Nucleus accumbens (tissue), 56 donors: Measurements from ENCODE around the gene PLEK2.
"Not testable (repeated sequence)": the region's sequence is repeated elsewhere in the genome, so short reads cannot be mapped to it uniquely, and the experiment has no call there.

Source experiments
- DNase-seq, 56 donors: peaks; one replicate each; lab custom pipeline; 2025; lab: John Stamatoyannopoulos, UW

The PLEK2 gene

DNA sequence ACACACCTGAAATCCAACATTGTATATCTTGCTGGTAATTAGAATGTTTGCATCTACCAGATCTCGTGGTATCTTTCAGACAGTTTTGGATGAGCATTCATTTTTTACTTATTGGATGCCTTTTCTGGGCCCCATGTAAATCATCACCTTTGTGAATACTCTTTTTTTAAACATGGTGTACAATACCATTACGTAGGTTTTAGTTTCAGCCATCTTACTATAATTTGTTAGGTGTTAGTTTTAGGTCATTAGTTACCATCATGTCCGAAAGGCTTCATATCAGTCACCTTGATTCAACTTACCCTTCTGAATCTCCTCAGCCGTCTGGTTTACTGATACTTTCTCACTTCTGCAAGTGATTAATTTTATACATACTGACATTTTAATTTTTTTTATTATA, 46.5 kb downstream of the PLEK2 start:
- DNase-seq, result no peak

DNA sequence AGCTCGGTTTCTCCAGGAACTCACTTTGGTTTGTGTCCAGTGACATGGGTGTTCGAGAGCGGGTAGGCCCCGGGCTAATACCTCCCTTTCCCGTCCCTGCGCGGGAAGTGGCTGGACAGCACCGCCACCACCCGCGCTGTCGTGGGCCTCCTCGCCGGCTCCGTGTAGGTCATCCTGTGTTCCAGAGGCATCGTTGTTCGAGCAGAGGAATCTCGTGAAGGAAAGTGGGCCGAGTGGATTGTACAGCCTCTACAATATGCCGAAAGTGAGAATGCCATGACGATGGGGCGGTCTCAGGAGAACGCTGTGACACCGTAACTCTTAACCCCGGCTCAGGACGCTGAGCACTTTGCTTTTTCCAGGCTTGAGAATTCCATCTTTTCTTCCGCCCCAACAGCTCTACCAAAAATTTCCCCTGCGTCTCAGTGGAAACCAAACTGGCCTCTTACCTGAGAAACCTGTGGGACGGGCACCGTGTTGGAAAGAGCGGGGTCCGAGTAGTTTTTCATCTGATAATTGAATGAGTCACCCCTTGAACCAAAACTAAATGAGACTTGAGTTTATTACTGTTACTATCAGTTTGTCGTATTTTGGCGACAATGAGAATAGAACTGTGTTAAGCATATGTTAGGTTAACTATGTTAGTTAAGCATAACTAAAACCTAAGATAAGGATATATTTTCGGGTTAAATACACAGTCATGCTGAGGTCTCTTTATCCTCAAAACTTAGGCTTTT, 51.3 kb downstream of the PLEK2 start:
- DNase-seq, result no peak

DNA sequence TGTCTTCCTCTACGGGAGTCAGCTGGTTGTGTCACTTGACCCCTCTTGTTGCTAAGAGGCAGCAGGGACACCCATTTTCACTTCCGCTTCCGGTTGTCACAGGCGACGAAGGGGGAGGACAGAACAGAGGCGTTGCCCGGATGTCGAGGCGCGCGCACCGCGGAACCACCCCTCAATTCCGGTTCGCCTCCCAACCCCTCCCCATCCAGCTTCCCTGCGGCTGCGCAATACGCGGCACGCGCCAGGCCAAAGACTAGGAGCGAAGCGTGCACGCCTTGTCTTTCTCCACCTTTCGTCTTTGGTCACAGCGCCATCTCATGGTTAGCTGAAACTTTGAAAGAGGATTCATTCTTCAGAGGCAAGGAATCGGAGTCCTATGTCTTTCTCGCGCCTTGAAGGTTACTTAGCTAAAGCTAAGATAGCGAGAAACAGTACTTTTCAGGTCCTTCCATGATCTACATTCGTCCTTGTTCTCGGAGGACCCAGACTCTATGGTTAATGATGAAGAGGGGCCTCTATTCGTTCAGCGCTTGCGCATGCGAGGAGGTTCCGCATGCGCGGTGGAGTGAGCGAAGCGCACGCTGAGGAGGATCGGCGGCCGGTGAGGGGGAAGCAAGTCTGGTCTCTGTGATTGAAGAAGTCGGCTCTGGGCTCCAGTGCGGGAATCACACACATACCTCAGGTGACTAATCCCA, 52.0 kb downstream of the PLEK2 start, which contains the start of the genes ATP6V1D and EIF2S1:
TSS of gene ATP6V1D (minus strand) at position 30 of the 695 bp plus-strand sequence. CDS start 106 bp downstream, outside the sequence.
TSS of gene EIF2S1 (plus strand) at position 554 of the 695 bp plus-strand sequence. CDS start 4,440 bp downstream, outside the sequence.
- peak; percentile 90 to 100 (median 99) for DNase-seq

DNA sequence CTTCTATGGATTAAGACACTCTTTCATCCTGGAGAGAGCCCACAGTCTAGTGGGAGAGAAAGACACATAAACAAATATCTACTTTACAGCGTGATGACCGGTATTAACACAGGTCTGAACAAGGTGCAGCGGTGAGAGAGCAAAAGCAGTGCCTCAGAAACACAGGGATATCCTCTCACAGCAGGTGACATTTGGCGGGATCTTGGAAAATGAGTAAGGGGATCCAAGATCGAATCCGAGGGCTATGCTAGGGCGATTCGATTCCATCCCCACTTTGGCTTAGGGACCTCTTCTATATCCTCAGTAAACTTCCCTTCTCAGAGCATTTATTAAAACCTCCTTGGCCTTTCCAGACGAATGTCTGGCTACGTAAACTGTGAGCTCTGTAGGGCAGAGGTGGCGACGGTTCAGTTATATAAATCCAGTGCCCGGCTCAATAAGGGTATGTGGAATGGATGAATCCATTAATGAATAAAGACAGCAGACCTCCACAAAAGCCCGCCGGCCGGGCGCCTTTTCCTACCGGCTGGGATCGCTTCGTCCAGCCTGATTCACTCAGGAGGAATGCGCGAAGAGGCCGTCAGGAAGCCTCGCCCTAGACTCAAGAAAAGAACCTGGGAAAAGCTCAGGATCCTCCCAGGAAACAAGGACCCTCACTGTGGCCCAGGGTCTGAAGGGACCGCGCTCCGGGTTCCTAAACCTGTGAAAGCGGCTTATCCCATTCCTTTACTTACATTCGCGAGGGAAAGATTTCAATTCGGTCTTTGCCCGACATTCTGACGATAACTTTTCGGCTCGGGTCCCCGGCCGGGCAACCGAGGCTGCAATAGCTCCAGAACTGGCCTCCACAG, 52.8 kb downstream of the PLEK2 start:
- peak in 4 of 56 donors; percentile 54 to 64 (median 59) for DNase-seq

DNA sequence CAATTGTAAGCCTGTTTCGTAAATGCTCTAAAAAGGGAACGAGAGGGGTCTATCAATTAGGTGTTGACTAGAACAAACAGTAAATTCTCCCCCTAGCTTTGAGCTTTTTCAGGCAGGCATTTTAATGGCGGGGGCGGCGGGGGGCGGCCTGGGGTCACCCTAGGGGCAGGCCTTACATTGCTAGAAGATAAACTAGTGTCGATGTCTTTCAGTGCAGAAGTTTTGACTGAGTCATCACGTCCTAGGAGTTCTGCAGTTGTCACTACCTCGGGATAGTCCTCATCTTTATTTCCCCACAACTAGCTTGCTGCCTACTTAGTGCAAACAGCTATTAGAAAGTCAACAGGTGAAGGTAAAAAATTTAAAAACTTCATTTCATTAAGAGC, 54.0 kb downstream of the PLEK2 start:
- no peak for DNase-seq

DNA sequence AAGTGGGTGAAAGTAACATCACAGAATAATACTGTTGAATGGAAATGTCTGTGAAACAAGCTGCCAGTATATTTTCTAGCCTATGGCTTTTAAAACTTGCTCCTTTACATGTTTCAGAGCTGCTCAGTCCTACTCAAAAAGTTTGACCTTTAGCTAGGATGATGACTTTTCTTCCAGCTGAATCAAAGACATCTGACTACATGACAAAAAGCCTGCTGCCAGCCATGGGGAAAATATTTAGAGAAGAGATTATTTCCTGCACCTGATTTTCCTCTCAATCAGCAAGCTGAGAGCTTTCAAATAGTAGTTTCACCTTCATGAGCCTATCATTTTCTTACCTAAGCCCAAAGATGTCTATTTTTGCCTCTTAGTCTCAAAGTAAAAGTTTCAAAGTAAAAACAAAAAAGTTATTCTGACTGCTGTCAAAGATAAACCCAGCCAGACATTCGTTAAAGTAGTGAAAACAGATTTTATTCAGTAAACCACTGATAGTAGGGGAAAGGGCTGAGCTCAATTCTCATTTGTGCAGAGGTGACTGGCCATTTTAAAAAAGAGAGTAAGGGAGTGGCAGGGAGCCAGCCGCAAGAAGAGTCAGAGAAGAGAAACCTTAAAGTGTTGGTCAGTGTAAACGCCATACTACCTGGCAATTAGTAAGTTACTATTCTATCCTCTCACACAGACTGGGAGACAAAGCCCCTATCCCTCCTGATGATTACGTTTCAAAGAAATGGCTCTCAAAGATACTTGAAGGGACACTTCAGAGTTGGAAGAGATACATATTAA, 54.6 kb downstream of the PLEK2 start:
- DNase-seq, result no peak

DNA sequence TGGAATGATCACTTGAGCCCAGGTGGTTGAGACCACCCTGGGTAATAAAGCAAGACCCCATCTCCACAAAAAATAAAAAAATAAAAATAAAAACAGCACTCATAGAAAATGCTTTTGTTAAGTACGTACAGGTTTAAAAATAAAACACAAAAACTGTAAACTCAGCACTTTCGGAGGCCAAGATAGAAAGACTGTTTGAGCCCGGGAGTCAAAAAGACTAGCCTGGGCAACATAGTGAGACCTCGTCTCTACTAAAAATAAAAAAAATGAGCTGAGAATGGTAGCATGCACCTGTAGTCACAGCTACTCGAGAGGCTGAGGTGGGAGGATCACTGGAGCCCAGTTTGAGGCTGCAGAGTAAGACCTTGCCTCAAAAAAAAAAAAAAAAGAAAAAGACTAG, 59.9 kb downstream of the PLEK2 start:
- DNase-seq, result no peak

DNA sequence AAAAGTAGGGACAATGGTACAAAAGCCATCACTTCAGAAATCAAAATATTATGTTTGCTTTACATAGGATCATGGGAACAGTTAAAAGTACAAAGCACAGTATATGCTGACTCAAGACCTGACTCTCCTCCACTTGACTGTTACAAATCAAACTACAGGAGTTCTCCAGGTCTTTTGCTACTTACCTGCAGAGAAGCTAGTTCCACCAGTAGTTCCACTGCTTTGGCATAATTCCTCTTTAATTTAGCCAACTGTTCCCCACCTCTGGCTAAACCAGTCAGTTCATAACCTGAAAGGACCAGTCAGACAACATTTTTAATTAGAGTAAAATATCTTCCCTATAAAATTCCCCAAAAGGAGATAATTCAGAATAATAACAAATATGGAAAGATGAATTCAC, 66.4 kb downstream of the PLEK2 start:
- no peak for DNase-seq

DNA sequence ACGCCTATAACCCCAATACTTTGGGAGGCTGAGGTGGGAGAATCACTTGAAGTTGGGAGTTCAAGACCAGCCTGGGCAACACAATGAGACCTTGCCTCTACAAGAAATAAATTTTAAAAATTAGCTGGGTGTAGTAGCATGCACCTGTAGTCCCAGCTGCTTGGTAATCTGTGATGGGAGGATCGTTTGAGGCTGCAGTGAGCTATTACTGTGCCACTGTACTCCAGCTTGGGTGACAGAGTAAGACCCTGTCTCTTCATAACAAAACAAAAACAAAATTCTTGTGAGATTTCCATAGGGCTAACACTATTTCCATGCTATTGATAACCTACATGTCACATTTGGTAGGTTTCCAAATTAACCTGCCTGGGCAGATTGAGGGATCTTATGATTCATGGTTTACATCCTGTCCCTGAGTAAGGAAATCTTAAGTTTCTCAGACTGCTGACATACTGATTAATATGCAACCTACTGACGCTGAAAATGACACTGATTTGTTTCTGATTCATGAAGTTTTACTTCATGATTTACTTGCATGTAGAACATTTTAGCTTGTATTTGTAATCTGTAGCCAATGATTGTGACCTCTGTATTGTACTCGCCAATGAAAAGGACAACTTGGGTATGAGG, 68.2 kb downstream of the PLEK2 start:
- no peak for DNase-seq

DNA sequence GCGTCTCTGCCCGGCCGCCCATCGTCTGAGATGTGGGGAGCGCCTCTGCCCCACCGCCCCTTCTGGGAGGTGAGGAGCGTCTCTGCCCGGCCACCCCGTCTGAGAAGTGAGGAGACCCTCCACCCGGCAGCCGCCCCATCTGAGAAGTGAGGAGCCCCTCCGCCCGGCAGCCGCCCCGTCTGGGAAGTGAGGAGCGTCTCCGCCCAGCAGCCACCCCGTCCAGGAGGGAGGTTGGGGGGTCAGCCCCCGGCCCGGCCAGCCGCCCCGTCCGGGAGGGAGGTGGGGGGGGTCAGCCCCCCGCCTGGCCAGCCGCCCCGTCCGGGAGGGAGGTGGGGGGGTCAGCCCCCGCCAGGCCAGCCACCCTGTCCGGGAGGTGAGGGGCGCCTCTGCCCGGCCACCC, 70.7 kb downstream of the PLEK2 start:
- not testable (repeated sequence) for DNase-seq
